ENCODE results near the gene ARL6.
A peak's percentile ranks its signal among the peaks of the same experiment; 100 is the strongest.

Gene ARL6

GRCh38 chr3:97764407-97765238 lies at the start of gene ARL6:
Gene ARL6 (plus strand): TSS chr3:97764758. CDS start chr3:97768108, 3,350 bp downstream.
- Histone ChIP-seq H3K9me3 (ENCODE audit: control insufficient read depth, low read length) (no peaks in the 10 kb centered on the region), H3K36me3 (ENCODE audit: control insufficient read depth, insufficient read depth, low read length) (no peaks in the 10 kb centered on the region), H3K4me1 (ENCODE audit: control insufficient read depth, insufficient read depth, low read length) (no peaks in the 10 kb centered on the region), H3K4me3 (ENCODE audit: low read length) (peak within 1 kb of the TSS; percentile 61), H3K27me3 (ENCODE audit: control insufficient read depth, insufficient read depth, low read length) (no peaks in the 10 kb centered on the region), H3K9ac (ENCODE audit: low read length) (peak within 1 kb of the TSS; percentile 65)

- H3K4me1 ChIP-seq (ENCODE audit: control insufficient read depth, insufficient read depth, low read length): no peaks in the 10 kb centered on the region
- H3K27me3 ChIP-seq (ENCODE audit: control insufficient read depth, insufficient read depth, low read length): no peaks in the 10 kb centered on the region
- H3K4me3 ChIP-seq (ENCODE audit: low read length): no peak overlapping the region
- H3K9ac ChIP-seq (ENCODE audit: low read length): no peak overlapping the region
- H3K9me3 ChIP-seq (ENCODE audit: control insufficient read depth, low read length): no peaks in the 10 kb centered on the region
- no peaks in the 10 kb centered on the region for H3K36me3 ChIP-seq (ENCODE audit: control insufficient read depth, insufficient read depth, low read length)
These were observed 45.3 kb upstream of the ARL6 start for GRCh38 chr3:97719156-97719821.

- Histone ChIP-seq H3K9ac (ENCODE audit: low read length) (no peak overlapping the region), H3K4me1 (ENCODE audit: control insufficient read depth, insufficient read depth, low read length) (no peaks in the 10 kb centered on the region), H3K36me3 (ENCODE audit: control insufficient read depth, insufficient read depth, low read length) (no peaks in the 10 kb centered on the region), H3K9me3 (ENCODE audit: control insufficient read depth, low read length) (no peaks in the 10 kb centered on the region), H3K4me3 (ENCODE audit: low read length) (no peak overlapping the region), H3K27me3 (ENCODE audit: control insufficient read depth, insufficient read depth, low read length) (no peaks in the 10 kb centered on the region)
These were observed 44.1 kb upstream of the ARL6 start for GRCh38 chr3:97720417-97720816.

- Histone ChIP-seq H3K9ac (ENCODE audit: low read length) (no peak overlapping the region), H3K4me3 (ENCODE audit: low read length) (no peak overlapping the region), H3K36me3 (ENCODE audit: control insufficient read depth, insufficient read depth, low read length) (no peaks in the 10 kb centered on the region), H3K4me1 (ENCODE audit: control insufficient read depth, insufficient read depth, low read length) (no peaks in the 10 kb centered on the region), H3K27me3 (ENCODE audit: control insufficient read depth, insufficient read depth, low read length) (no peaks in the 10 kb centered on the region), H3K9me3 (ENCODE audit: control insufficient read depth, low read length) (no peaks in the 10 kb centered on the region)
These were observed 43.1 kb upstream of the ARL6 start for GRCh38 chr3:97721446-97721845.

GRCh38 chr3:97736928-97737327 lies 27.6 kb upstream of the ARL6 start:
- H3K4me3 ChIP-seq (ENCODE audit: low read length): no peak overlapping the region
- no peak overlapping the region for H3K9ac ChIP-seq (ENCODE audit: low read length)
- H3K4me1 ChIP-seq (ENCODE audit: control insufficient read depth, insufficient read depth, low read length): no peaks in the 10 kb centered on the region
- no peaks in the 10 kb centered on the region for H3K9me3 ChIP-seq (ENCODE audit: control insufficient read depth, low read length)
- no peaks in the 10 kb centered on the region for H3K36me3 ChIP-seq (ENCODE audit: control insufficient read depth, insufficient read depth, low read length)
- H3K27me3 ChIP-seq (ENCODE audit: control insufficient read depth, insufficient read depth, low read length): no peaks in the 10 kb centered on the region

- H3K4me1 ChIP-seq (ENCODE audit: control insufficient read depth, insufficient read depth, low read length): no peaks in the 10 kb centered on the region
- no peaks in the 10 kb centered on the region for H3K9me3 ChIP-seq (ENCODE audit: control insufficient read depth, low read length)
- no peak overlapping the region for H3K9ac ChIP-seq (ENCODE audit: low read length)
- H3K36me3 ChIP-seq (ENCODE audit: control insufficient read depth, insufficient read depth, low read length): no peaks in the 10 kb centered on the region
- no peaks in the 10 kb centered on the region for H3K27me3 ChIP-seq (ENCODE audit: control insufficient read depth, insufficient read depth, low read length)
- no peak overlapping the region for H3K4me3 ChIP-seq (ENCODE audit: low read length)
These were observed 25.8 kb upstream of the ARL6 start for GRCh38 chr3:97738761-97739160.

- Histone ChIP-seq H3K4me3 (ENCODE audit: low read length) (no peak overlapping the region), H3K9ac (ENCODE audit: low read length) (no peak overlapping the region), H3K27me3 (ENCODE audit: control insufficient read depth, insufficient read depth, low read length) (no peaks in the 10 kb centered on the region), H3K9me3 (ENCODE audit: control insufficient read depth, low read length) (no peaks in the 10 kb centered on the region), H3K36me3 (ENCODE audit: control insufficient read depth, insufficient read depth, low read length) (no peaks in the 10 kb centered on the region), H3K4me1 (ENCODE audit: control insufficient read depth, insufficient read depth, low read length) (no peaks in the 10 kb centered on the region)
These were observed 22.5 kb upstream of the ARL6 start for GRCh38 chr3:97742036-97742435.

- no peak overlapping the region for H3K9ac ChIP-seq (ENCODE audit: low read length)
- H3K36me3 ChIP-seq (ENCODE audit: control insufficient read depth, insufficient read depth, low read length): no peaks in the 10 kb centered on the region
- H3K27me3 ChIP-seq (ENCODE audit: control insufficient read depth, insufficient read depth, low read length): no peaks in the 10 kb centered on the region
- H3K4me1 ChIP-seq (ENCODE audit: control insufficient read depth, insufficient read depth, low read length): no peaks in the 10 kb centered on the region
- H3K4me3 ChIP-seq (ENCODE audit: low read length): no peak overlapping the region
- no peaks in the 10 kb centered on the region for H3K9me3 ChIP-seq (ENCODE audit: control insufficient read depth, low read length)
These were observed 20.3 kb upstream of the ARL6 start for GRCh38 chr3:97744289-97744688.

GRCh38 chr3:97763586-97764406 lies 762 bp upstream of the ARL6 start:
- H3K4me3 ChIP-seq (ENCODE audit: low read length): peak overlapping the region; percentile 61
- H3K4me1 ChIP-seq (ENCODE audit: control insufficient read depth, insufficient read depth, low read length): no peaks in the 10 kb centered on the region
- H3K9ac ChIP-seq (ENCODE audit: low read length): peak overlapping the region; percentile 65
- no peaks in the 10 kb centered on the region for H3K27me3 ChIP-seq (ENCODE audit: control insufficient read depth, insufficient read depth, low read length)
- H3K36me3 ChIP-seq (ENCODE audit: control insufficient read depth, insufficient read depth, low read length): no peaks in the 10 kb centered on the region
- H3K9me3 ChIP-seq (ENCODE audit: control insufficient read depth, low read length): no peaks in the 10 kb centered on the region

- no peaks in the 10 kb centered on the region for H3K27me3 ChIP-seq (ENCODE audit: control insufficient read depth, insufficient read depth, low read length)
- H3K4me3 ChIP-seq (ENCODE audit: low read length): peak overlapping the region; percentile 61
- no peaks in the 10 kb centered on the region for H3K9me3 ChIP-seq (ENCODE audit: control insufficient read depth, low read length)
- H3K36me3 ChIP-seq (ENCODE audit: control insufficient read depth, insufficient read depth, low read length): no peaks in the 10 kb centered on the region
- H3K9ac ChIP-seq (ENCODE audit: low read length): no peak overlapping the region
- no peaks in the 10 kb centered on the region for H3K4me1 ChIP-seq (ENCODE audit: control insufficient read depth, insufficient read depth, low read length)
These were observed 778 bp downstream of the ARL6 start for GRCh38 chr3:97765336-97765735.

- H3K36me3 ChIP-seq (ENCODE audit: control insufficient read depth, insufficient read depth, low read length): no peaks in the 10 kb centered on the region
- H3K9me3 ChIP-seq (ENCODE audit: control insufficient read depth, low read length): no peaks in the 10 kb centered on the region
- no peaks in the 10 kb centered on the region for H3K4me1 ChIP-seq (ENCODE audit: control insufficient read depth, insufficient read depth, low read length)
These were observed 8.4 kb downstream of the ARL6 start for GRCh38 chr3:97772926-97773325.

GRCh38 chr3:97778152-97778551 lies 13.6 kb downstream of the ARL6 start:
- H3K9ac ChIP-seq (ENCODE audit: low read length): no peak overlapping the region
- no peaks in the 10 kb centered on the region for H3K4me1 ChIP-seq (ENCODE audit: control insufficient read depth, insufficient read depth, low read length)
- no peaks in the 10 kb centered on the region for H3K9me3 ChIP-seq (ENCODE audit: control insufficient read depth, low read length)
- no peaks in the 10 kb centered on the region for H3K27me3 ChIP-seq (ENCODE audit: control insufficient read depth, insufficient read depth, low read length)
- H3K36me3 ChIP-seq (ENCODE audit: control insufficient read depth, insufficient read depth, low read length): no peaks in the 10 kb centered on the region
- no peak overlapping the region for H3K4me3 ChIP-seq (ENCODE audit: low read length)

More at GRCh38 chr3:97772926-97773325, 8.4 kb downstream of the ARL6 start:
- no peak overlapping the region for H3K4me3 ChIP-seq (ENCODE audit: low read length)
- no peak overlapping the region for H3K9ac ChIP-seq (ENCODE audit: low read length)
- H3K27me3 ChIP-seq (ENCODE audit: control insufficient read depth, insufficient read depth, low read length): no peaks in the 10 kb centered on the region
